HepG2 (cell line): ENCODE data around the gene C20orf96. TPM values are rescaled to one million over a fixed set of nuclear protein-coding genes. Genes with fewer than 3 reads are reported as not detected.

ENCODE experiments used
- ATF3 ChIP-seq: sonication (generic); formaldehyde crosslinking; IDR thresholded peaks from 2 replicates; pipeline ENCODE4 v1.4.0; 2020; ENCODE audit warnings: missing genetic modification reagents
- CHD4 ChIP-seq: fragments of 200-600 bp; sonication (generic); IDR thresholded peaks from 2 replicates; pipeline ENCODE4 v1.7.0; 2017; ENCODE audit warnings: mild to moderate bottlenecking, low read length, borderline replicate concordance
- CSRNP1 ChIP-seq: sonication (generic); formaldehyde crosslinking; IDR thresholded peaks from 2 replicates; pipeline ENCODE4 v1.8.1; 2023; ENCODE audit warnings: mild to moderate bottlenecking, missing genetic modification reagents
- CTCF ChIP-seq: sonication (generic); formaldehyde crosslinking; IDR thresholded peaks from 2 replicates; pipeline ENCODE4 v1.5.0; 2020; ENCODE audit warnings: mild to moderate bottlenecking, missing genetic modification reagents, moderate library complexity
- DNMT1 ChIP-seq: sonication (generic); formaldehyde crosslinking; IDR thresholded peaks from 2 replicates; pipeline ENCODE4 v1.5.1; 2020; ENCODE audit warnings: mild to moderate bottlenecking, missing genetic modification reagents
- ETS1 ChIP-seq: sonication (generic); formaldehyde crosslinking; IDR thresholded peaks from 2 replicates; pipeline ENCODE4 v1.4.0; 2020; ENCODE audit warnings: missing genetic modification reagents
- KDM2A ChIP-seq: sonication (generic); formaldehyde crosslinking; IDR thresholded peaks from 2 replicates; pipeline ENCODE4 v1.4.0; 2020; ENCODE audit warnings: low read depth, missing genetic modification reagents, borderline replicate concordance
- MAX ChIP-seq: IDR thresholded peaks from 2 replicates; pipeline ENCODE4 v1.6.1; 2012; ENCODE audit warnings: inconsistent platforms
- MTF2 ChIP-seq: sonication (generic); formaldehyde crosslinking; IDR thresholded peaks from 2 replicates; pipeline ENCODE4 v1.5.0; 2020; ENCODE audit warnings: missing genetic modification reagents, borderline replicate concordance
- NFKB2 ChIP-seq: sonication (generic); formaldehyde crosslinking; IDR thresholded peaks from 2 replicates; pipeline ENCODE4 v1.4.0; 2020; ENCODE audit warnings: missing genetic modification reagents, borderline replicate concordance
- PCBP2 ChIP-seq: fragments of 200-400 bp; formaldehyde crosslinking; optimal IDR thresholded peaks from 2 replicates; pipeline ENCODE3; 2018; ENCODE audit warnings: low read length, low read depth; ENCODE audit not compliant: poor library complexity, severe bottlenecking
- SP1 ChIP-seq, 2 experiments: fragments of 450-650 bp in 1 of 2; sonication (generic) in 1 of 2; formaldehyde crosslinking in 1 of 2; IDR thresholded peaks; 2 replicates each; pipeline versions ENCODE4 v1.4.0 to v1.6.1; 2016 to 2020; ENCODE audit warnings: missing genetic modification reagents in 1 of 2
- ZBTB34 ChIP-seq: sonication (generic); formaldehyde crosslinking; IDR thresholded peaks from 2 replicates; pipeline ENCODE4 v1.8.0; 2022; ENCODE audit warnings: mild to moderate bottlenecking, missing genetic modification reagents
- ZBTB49 ChIP-seq: sonication (generic); formaldehyde crosslinking; IDR thresholded peaks from 2 replicates; pipeline ENCODE4 v1.4.0; 2020; ENCODE audit warnings: missing genetic modification reagents, borderline replicate concordance
- ZNF18 ChIP-seq: sonication (generic); formaldehyde crosslinking; IDR thresholded peaks from 2 replicates; pipeline ENCODE4 v1.8.0; 2022; ENCODE audit warnings: mild to moderate bottlenecking, missing genetic modification reagents; ENCODE audit not compliant: insufficient replicate concordance
- ZNF256 ChIP-seq: sonication (generic); formaldehyde crosslinking; conservative IDR thresholded peaks from 2 replicates; pipeline ENCODE4 v1.4.0; 2020; ENCODE audit warnings: missing genetic modification reagents
- polyA plus RNA-seq, 8 experiments: library from polyadenylated mRNA; depleted of rRNA in 3 of 8; stranded (reverse) in 7 of 8; unstranded in 1 of 8; fragments of >200 nt; fragmentation: Illumina TruSeq in 4 of 8; extraction: Trizol in 4 of 8; gene quantifications; 2 replicates each; pipeline versions ENCODE4 v1.2.1 to v1.2.3, GENCODE V29; 2011 to 2016; ENCODE audit warnings: low read depth in 4 of 8, missing spikeins in 1 of 8, mixed read lengths in 1 of 8; ENCODE audit not compliant: insufficient read depth in 1 of 8
- total RNA-seq, 5 experiments: library from RNA; depleted of rRNA; stranded (reverse); fragments of >200 nt; fragmentation: Illumina TruSeq; extraction: Trizol; gene quantifications; 2 replicates each; pipeline ENCODE4 v1.2.3, GENCODE V29; 2016; ENCODE audit warnings: low read depth in 1 of 5

The C20orf96 gene
- total and polyA plus RNA-seq, 2 of the 13 experiments (the other 11 are each of a cell fraction or from before 2014, with no cell fraction given): 3.8 to 20.6 TPM

GRCh38 chr20:330233-331149, 39.9 kb upstream of the C20orf96 start (continued):
- TF ChIP-seq CSRNP1 (CRISPR knock-in tag): no peak; the same call in 1 of the 2 replicates
- TF ChIP-seq ZBTB34: no peak
- no peak for TF ChIP-seq SP1 (IDR thresholded peaks at IDR 0.05)
- TF ChIP-seq SP1 (CRISPR knock-in tag; IDR thresholded peaks at IDR 0.05): 0 out of 2 replicates have a peak, but pooled peaks have one; percentile 5
- TF ChIP-seq ZBTB49 (CRISPR knock-in tag): no peak
- TF ChIP-seq ETS1 (CRISPR knock-in tag): no peak
- TF ChIP-seq PCBP2: no peak
- TF ChIP-seq ATF3 (CRISPR knock-in tag): no peak
- TF ChIP-seq MTF2 (CRISPR knock-in tag): no peak
- peak; percentile 96 for TF ChIP-seq CTCF
- TF ChIP-seq KDM2A: peak; percentile 84
- peak; percentile 41; the same call in 1 of the 2 replicates for TF ChIP-seq ZNF256 (CRISPR knock-in tag)
- TF ChIP-seq DNMT1 (CRISPR knock-in tag): no peak
- no peak for TF ChIP-seq MAX
- TF ChIP-seq CHD4: no peak; the same call in 1 of the 2 replicates
- no peak for TF ChIP-seq ZNF18 (CRISPR knock-in tag)
- TF ChIP-seq NFKB2: no peak
